Activated T-cell treated with anti-CD3 and anti-CD28 coated beads, Interleukin-2, amount 50 U/mL, for 24 hours (primary cell): ENCODE measurements around the gene DUS1L.

Experiments
- DNase-seq: peaks from one replicate; pipeline ENCODE4 v3.0.0-alpha.2; 2020
- H3K27ac Mint-ChIP-seq: 2 replicates; pipeline ENCODE4 v1.8.0; 2020; ENCODE audit warnings: mild to moderate bottlenecking, mixed read lengths
- H3K27me3 Mint-ChIP-seq: 2 replicates; pipeline ENCODE4 v1.8.0; 2020; ENCODE audit warnings: mixed read lengths
- H3K36me3 Mint-ChIP-seq: 2 replicates; pipeline ENCODE4 v1.8.0; 2020; ENCODE audit warnings: low read depth, mixed read lengths
- H3K4me1 Mint-ChIP-seq: 2 replicates; pipeline ENCODE4 v1.8.0; 2020; ENCODE audit warnings: low read depth, mixed read lengths
- H3K4me3 Mint-ChIP-seq: 2 replicates; pipeline ENCODE4 v1.8.0; 2020; ENCODE audit warnings: mild to moderate bottlenecking, moderate library complexity, mixed read lengths
- H3K9me3 Mint-ChIP-seq: 2 replicates; pipeline ENCODE4 v1.8.0; 2020; ENCODE audit warnings: mixed read lengths

Gene DUS1L

DNA sequence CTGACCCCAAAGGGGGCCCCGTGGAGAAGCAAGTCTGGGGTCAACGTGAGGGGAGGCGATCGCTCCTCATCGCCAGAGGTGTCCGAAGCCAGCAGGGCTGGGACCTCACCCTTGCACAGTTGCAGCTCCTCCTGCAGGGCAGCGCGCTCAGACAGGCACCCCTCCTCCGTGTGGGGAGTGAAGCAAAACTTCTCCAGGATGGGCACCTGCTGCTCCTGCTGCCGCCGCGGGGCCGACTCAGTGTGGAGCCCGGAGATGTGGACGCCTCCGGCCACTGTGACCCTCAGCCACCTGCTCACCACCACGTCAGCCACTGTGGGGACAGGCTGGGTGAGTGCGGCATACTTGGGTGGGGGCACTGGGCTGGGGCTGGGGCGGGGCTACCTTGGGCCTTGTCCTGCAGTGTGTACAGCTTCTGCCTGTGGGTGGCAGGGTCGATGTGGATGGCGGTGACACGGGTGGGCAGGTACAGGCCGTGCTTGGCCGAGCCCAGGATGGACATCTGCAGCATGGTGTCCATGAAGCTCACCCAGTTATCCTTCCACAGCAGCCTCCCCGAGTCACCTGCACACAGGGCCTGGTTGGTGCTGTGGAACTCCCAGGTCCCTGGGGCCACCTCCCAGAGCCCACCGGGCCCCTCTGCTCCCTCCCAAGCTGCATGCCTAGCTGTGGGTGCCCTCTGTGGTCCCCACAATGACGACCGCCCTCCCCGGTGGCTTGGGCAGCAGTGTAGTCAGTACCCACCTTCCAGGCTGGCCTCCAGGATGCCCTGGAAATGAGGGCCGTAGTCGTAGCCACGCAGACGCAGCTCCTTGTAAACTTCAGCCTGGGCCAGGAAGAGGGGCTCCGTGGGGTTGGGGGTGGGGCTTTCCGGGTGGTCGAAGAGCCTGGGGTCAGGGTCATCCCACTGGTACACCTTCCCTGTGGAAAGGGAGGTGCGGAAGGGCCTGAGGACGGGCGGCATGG, 21.6 kb upstream of the DUS1L start:
- no peak overlapping the region for H3K4me3 Mint-ChIP-seq
- DNase-seq, result no peak
- no peak overlapping the region for H3K27ac Mint-ChIP-seq
- no peaks in the 10 kb centered on the region for H3K4me1 Mint-ChIP-seq
- H3K27me3 Mint-ChIP-seq, result no peaks in the 10 kb centered on the region
- H3K36me3 Mint-ChIP-seq, result peaks cover 88% of the 10 kb centered on the region
- H3K9me3 Mint-ChIP-seq, result no peaks in the 10 kb centered on the region

DNA sequence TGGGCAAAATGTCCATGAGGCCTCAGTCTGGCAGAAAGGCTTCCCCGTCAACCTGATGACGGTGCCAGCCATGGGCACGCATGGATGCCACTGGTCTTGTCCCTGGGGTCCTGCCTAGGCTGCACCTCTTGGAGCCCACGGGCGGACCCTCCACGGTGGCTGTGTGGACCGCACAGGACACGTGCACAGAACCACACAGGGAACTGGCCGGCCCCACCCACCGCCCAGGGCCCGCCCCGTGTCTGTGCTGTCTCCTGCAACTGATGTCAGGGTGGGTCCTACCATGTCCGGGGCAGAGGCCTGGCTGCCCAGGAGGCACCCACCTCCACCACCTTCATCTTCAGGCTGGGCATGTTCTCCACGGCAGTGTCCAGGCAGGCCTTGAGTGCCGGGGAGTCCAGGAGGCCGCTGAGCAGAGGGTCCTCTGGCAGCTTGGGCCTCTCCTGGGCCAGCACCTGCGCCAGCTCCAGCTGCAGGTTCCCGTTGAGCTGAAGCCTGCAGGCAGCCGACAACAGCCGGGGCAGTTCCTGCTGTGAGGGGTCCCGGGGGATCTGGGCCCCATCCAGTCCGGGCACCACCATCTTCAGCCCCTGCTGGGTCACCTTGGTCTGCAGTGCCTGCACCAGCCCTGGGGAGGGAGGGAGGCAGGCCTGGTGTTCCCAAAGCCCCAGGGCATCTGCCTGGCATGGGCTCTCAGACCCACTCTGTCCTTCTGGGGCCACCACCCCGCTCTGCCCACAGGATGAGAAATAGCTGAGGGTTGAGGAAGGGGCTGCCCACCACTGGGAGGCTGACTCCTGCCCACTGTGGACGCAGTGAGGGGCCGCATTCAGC, 20.5 kb upstream of the DUS1L start:
- no peak for DNase-seq
- Mint-ChIP-seq H3K27ac (no peak overlapping the region), H3K27me3 (no peaks in the 10 kb centered on the region), H3K9me3 (no peaks in the 10 kb centered on the region), H3K4me3 (no peak overlapping the region), H3K36me3 (peaks cover 89% of the 10 kb centered on the region), H3K4me1 (no peaks in the 10 kb centered on the region)

DNA sequence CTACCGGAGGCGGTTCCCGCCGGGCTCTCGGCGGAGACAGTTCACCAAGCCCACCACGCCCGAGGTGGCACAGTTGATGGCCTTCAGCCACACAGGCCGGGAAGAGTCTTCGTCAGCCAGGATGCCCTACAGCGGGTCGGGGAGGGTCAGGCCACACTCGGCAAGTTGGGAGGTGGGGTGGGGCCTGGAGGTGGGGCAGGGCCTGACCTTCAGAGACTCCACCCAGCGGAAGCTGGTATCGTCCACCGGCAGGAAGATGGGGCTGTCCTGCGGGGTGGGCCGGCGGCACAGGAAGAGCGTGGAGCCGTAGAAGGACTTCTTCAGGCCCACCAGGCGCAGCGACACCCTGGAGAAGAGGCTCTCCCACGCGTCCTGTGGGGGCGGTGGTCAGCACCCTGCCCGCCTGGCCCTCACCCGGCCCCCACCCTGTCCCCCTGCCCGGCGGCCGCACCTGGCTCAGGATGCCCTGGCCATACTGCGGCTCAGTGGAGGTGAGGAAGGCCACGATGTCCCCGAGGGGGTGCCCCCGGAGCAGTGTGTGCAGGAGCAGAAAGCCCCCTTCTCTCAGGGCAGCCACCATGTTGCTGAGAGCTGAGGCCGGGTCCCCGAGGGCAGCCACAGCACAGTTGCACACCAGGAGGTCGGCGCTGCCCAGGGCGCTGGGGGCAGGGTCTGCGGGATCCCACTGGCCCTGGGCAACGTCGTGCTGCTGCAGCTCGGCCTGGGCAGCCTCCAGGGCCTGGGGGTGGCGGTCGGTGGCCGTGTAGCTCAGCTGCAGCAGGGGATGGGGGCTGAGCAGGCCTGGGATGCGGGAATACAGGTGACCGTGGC, 19.6 kb upstream of the DUS1L start:
- H3K4me1 Mint-ChIP-seq, result no peaks in the 10 kb centered on the region
- H3K36me3 Mint-ChIP-seq, result peaks cover 89% of the 10 kb centered on the region
- H3K4me3 Mint-ChIP-seq, result no peak overlapping the region
- no peaks in the 10 kb centered on the region for H3K27me3 Mint-ChIP-seq
- DNase-seq, result no peak
- no peak overlapping the region for H3K27ac Mint-ChIP-seq
- H3K9me3 Mint-ChIP-seq, result no peaks in the 10 kb centered on the region

DNA sequence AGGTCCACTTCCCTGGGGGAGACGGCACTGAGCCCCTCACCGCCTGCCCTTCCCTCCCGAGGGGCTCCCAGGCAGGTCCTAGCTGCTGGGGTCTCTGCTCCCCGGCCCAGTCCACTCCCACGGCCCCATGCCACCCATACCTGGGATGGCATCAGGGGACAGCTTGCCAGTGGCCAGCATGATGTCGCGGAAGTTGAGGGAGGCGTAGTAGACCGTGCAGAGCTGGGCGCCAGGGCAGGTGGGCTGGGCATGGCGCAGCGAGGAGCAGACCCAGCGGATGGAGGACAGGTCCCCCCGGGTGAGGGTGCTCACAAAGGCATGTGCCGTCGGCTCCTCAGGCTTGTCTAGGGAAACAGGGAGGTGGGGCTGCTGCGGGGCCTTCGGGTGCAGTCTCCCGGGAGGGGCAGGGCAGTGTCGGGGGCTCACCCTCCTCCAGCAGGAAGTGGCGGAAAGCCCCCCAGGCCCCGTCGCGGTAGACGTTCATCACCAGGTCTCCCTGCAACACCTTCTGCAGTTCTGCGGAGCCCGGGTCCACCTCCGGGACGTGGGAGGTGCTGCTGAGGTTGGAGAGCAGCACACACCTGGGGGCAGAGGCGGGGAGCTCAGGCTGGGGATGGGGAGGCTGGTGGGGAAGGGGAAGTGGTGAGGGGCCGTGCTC, 18.9 kb upstream of the DUS1L start:
- Mint-ChIP-seq H3K27ac (no peak overlapping the region), H3K27me3 (no peaks in the 10 kb centered on the region), H3K9me3 (no peaks in the 10 kb centered on the region), H3K4me3 (no peak overlapping the region), H3K4me1 (no peaks in the 10 kb centered on the region), H3K36me3 (peaks cover 91% of the 10 kb centered on the region)
- DNase-seq, result no peak

DNA sequence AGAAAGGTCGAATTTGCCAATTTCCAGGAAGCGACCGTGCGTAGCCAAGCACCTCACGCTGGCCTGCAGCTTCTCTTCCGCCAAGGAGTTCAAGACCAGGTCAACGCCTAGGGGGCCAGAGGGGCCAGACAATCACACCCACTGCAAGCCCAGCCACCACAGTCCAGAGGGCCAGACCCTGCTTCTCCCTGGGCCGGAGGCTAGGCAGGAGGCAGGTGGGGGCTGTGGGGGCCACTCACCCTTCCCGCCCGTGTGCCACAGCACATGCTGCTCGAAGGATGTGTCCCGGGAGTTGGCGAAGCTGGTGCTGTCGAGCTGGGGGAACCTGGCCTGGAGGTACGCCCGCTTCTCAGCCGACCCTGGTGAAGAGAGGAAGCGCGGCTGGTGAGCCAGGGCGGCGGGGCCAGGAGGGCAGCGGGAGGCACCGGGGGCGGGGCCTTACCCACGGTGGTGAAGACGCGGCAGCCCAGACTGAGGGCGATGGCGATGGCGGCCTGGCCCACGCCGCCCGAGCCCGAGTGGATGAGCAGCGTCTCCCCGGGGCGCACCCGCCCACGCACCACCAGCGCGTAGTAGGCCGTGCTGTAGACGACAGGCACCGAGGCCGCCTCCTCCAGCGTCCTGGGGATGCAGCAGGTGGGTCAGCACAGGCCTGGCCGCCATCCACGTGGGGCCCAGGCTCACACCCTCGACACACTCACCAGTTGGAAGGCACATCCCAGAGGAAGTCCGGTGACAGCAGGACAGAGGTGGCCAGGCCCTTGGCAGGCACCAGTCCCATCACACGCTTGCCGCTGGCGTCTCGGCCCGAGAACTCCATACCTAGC, 18.1 kb upstream of the DUS1L start:
- H3K36me3 Mint-ChIP-seq, result peaks cover 90% of the 10 kb centered on the region
- no peak for DNase-seq
- no peaks in the 10 kb centered on the region for H3K9me3 Mint-ChIP-seq
- H3K27me3 Mint-ChIP-seq, result no peaks in the 10 kb centered on the region
- no peak overlapping the region for H3K4me3 Mint-ChIP-seq
- H3K27ac Mint-ChIP-seq, result peak overlapping the region; percentile 26
- no peaks in the 10 kb centered on the region for H3K4me1 Mint-ChIP-seq

DNA sequence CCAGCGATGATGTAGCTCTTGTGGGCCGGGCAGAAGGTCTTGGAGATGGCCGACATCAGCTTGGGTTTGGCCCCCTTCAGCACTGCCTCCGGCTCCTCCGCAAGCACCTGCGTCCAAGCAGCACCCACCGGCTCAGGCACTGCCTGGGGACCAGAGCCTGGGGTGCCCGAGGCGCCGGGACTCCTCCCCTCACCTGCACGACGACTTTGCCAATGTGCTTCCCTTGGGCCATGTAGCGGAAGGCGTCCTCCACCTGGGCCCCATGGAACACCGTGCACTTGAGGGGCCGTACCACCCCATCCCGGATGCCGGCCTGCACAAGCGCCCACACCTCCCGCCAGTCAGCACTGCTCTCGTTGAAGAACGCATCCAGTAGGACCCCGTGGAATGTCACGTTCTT, 17.4 kb upstream of the DUS1L start:
- H3K4me1 Mint-ChIP-seq, result peaks cover 2% of the 10 kb centered on the region
- no peaks in the 10 kb centered on the region for H3K9me3 Mint-ChIP-seq
- H3K27me3 Mint-ChIP-seq, result no peaks in the 10 kb centered on the region
- H3K36me3 Mint-ChIP-seq, result peaks cover 90% of the 10 kb centered on the region
- DNase-seq, result no peak
- no peak overlapping the region for H3K27ac Mint-ChIP-seq
- no peak overlapping the region for H3K4me3 Mint-ChIP-seq

DNA sequence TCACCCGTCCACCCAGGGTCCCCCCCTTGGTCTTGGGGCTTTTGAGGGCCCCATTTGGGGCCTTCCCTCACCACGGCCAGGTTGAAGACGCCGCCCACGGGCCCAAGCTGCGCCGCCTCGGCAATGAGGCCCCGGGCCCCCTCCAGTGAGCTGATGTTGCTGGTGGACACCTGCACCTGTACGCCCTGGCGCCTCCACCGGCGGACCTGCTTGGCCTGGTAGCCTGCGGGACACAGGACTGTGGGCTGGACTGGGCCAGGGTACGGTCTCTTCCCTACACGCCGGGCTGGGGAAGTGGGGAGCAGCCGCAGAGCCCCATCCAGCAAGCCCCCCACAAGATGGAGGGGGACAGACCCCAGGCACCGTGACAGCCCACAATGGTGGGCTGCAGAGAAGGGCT, 16.9 kb upstream of the DUS1L start:
- H3K4me3 Mint-ChIP-seq, result no peak overlapping the region
- peaks cover 90% of the 10 kb centered on the region for H3K36me3 Mint-ChIP-seq
- H3K9me3 Mint-ChIP-seq, result no peaks in the 10 kb centered on the region
- no peaks in the 10 kb centered on the region for H3K27me3 Mint-ChIP-seq
- DNase-seq, result no peak
- peaks cover 2% of the 10 kb centered on the region for H3K4me1 Mint-ChIP-seq
- no peak overlapping the region for H3K27ac Mint-ChIP-seq

DNA sequence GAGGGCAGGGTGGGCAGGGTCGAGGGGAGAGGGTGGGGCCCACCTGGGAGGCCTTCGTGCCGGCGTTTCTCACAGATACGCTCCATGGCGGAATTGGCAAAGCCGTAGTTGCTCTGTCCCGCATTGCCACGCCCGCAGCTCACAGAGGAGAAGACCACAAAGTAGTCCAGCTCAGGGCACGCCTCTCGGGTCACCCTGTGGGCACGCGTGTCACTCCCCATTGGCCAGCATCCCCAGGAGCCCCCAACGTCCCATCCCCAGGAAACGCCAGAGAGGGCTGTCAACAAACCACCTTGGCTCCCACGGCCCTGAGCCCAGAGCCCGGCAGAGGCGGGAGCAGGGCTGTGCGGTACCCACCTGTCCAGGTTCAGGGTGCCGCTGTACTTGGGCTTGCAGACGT, 16.4 kb upstream of the DUS1L start:
- Mint-ChIP-seq H3K4me1 (peaks cover 2% of the 10 kb centered on the region), H3K36me3 (peaks cover 86% of the 10 kb centered on the region), H3K4me3 (no peak overlapping the region), H3K9me3 (no peaks in the 10 kb centered on the region), H3K27me3 (no peaks in the 10 kb centered on the region), H3K27ac (no peak overlapping the region)
- DNase-seq, result no peak

DNA sequence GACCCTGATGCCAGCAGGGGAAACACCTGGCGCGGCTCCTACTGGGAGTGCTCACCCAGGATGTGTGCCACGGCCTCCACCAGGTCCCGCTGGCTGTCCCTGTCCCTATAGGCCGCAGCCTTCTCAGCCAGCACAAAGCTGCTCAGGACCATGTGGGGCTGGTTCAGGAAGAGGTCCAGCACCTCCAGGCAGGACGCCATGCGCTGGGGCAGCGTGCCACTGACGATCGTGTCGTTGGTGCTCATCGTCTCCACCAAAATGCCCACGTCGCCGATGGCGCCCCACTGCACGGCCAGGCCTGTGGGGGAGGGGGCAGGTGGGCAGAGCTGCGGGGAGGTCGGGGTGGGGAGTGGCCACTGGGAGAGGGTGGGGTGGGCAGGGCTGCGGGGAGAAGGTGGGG, 15.9 kb upstream of the DUS1L start:
- no peak overlapping the region for H3K27ac Mint-ChIP-seq
- no peak for DNase-seq
- no peaks in the 10 kb centered on the region for H3K9me3 Mint-ChIP-seq
- peaks cover 82% of the 10 kb centered on the region for H3K36me3 Mint-ChIP-seq
- H3K4me3 Mint-ChIP-seq, result no peak overlapping the region
- no peaks in the 10 kb centered on the region for H3K27me3 Mint-ChIP-seq
- H3K4me1 Mint-ChIP-seq, result peaks cover 2% of the 10 kb centered on the region

DNA sequence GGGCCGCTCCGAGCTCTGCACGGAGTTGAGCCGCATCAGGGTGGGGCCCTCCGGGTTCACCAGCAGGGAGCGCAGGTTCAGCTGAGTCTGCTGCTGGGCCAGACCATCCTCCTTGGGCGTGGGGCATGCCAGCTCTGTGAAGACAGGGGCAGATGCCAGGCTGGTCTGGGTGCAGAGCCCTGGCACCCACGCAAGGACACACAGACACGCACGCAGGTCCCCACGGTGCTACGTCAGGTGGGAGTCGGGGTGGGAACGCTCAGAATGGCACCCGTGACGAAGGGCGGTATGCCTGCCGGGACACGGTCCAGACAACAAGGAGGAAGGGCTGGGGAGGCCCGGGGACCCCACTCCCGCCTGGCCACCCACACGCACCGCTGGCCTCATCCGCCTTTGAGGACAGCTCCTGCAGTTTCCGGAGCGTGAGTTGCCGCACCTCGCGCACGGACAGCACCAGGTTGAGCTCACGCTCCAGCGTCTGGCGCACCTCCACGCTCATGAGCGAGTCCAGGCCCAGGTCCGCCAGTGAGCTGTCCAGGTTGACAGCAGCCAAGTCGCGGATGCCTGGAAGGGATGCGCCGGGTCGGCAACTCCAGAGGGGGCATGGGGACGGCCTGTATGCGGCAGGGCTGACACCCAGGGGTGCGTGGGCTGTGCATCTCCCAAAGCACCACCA, 15.3 kb upstream of the DUS1L start:
- Mint-ChIP-seq H3K4me1 (peaks cover 2% of the 10 kb centered on the region), H3K27ac (no peak overlapping the region), H3K4me3 (no peak overlapping the region), H3K27me3 (no peaks in the 10 kb centered on the region), H3K9me3 (no peaks in the 10 kb centered on the region), H3K36me3 (peaks cover 76% of the 10 kb centered on the region)
- no peak for DNase-seq

DNA sequence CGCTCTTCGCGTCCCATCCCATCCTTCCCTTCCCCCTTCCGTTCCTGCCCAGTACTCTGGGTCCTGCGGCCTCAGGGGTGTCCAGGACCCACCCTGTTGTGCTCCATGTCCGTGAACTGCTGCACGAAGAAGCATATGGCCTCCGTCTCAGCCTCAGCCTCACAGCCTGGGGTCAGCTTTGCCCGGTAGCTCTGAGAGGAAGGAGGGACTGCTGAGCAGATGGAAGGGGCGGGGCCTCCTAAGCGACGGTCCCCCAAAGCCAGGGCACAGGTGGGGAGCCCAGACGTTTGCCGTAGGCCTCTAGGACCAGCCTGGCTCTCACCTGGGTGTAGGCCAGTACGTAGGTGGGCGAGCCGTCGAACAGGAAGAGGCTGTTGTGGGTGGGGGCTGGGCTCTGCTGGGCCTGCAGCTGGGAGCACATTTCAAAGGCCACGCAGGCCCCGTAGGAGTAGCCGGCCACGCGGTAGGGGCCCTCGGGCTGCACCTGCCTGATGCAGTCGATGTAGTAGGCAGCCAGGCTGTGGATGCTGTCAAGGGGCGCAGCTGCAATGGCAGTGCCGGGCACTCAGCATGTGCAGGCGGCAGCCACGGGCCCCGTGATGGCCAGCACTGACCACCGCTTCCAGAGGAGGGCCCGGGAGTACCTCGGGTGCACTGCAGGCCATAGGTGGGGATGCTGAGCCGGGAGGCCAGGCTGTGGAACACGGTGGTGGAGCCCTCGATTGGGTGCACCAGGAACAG, 14.6 kb upstream of the DUS1L start:
- Mint-ChIP-seq H3K4me3 (no peak overlapping the region), H3K36me3 (peaks cover 72% of the 10 kb centered on the region), H3K27me3 (no peaks in the 10 kb centered on the region)

DNA sequence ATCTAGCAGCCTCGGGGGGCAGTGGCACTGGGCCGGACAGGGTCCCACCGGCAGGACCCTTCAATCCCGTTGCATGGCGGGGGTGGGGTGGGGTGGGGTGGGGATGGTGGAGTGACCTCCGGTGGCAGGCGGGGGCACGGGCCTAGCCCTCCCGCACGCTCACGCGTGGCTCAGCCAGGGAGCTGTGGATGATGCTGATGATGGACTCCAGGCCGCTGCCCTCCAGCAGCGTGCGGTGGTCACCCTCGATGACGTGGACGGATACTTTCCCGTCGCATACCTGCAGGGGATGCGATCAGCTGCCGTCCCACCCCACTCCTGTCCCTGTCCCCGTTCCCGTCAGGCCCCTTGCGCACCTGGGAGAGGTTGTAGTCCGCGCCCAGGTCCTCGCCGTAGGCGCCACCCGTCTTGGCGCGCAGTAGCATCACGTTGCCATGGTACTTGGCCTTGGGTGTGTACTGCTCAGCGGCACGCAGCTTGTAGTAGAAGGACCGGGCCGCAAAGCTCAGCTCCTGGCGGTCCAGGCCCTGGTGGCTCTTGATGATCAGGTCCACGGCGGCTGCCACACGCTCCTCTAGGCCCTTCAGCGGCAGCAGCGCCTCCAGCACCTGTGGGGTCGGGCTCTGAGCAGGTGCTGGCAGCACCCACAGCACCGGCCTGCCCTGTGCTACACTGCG, 13.5 kb upstream of the DUS1L start:
- Mint-ChIP-seq H3K9me3 (no peaks in the 10 kb centered on the region), H3K27ac (no peak overlapping the region), H3K4me1 (peaks cover 2% of the 10 kb centered on the region), H3K36me3 (peaks cover 63% of the 10 kb centered on the region), H3K27me3 (no peaks in the 10 kb centered on the region), H3K4me3 (no peak overlapping the region)
- no peak for DNase-seq

More for the DNA sequence above, 14.6 kb upstream of the DUS1L start:
- Mint-ChIP-seq H3K9me3 (no peaks in the 10 kb centered on the region), H3K27ac (no peak overlapping the region), H3K4me1 (peaks cover 2% of the 10 kb centered on the region)
- DNase-seq, result no peak
